SH-SY5Y (cell line): ENCODE measurements around the gene HPS4.

Source experiments
- GATA2 ChIP-seq: IDR thresholded peaks from 2 replicates; pipeline ENCODE4 v1.6.1; 2011; ENCODE audit warnings: mild to moderate bottlenecking, low read depth, low read length
- GATA3 ChIP-seq: IDR thresholded peaks from 2 replicates; pipeline ENCODE4 v1.6.1; 2011; ENCODE audit warnings: low read depth, mild to moderate bottlenecking, low read length, moderate library complexity

DNA sequence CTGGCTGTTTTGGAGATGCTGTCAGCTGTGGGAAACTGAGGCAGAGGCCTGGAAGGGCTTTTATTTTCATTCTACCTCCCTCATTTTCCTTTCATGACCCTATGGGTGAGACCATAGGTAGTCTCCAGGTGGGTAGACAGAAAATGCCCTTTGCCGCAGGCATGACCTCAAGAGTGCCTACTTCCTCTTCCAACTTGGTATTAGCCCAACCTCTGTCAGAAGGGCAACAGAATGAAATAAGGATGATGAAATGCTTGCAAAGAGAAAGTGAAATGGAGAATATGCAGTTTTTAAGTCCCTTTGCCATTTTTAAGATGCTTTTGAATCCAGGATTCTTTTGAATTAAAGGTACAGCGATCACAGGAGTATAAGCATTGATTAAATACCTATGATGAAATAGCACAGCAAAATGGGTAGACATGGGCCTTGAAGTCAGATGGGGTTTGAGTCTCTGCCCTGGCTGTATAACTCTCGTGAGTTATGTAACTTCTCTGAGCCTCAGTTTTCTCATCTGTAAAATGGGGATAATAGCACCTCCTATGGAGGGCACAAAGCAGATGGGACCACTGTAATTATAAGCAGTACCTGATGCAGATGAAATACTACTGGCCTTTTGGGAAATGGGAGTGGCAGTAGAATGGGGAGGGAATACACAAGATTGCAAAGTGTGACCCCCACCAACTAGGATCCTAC, 50.8 kb downstream of the HPS4 start:
- no peak for TF ChIP-seq GATA2
- TF ChIP-seq GATA3 = no peak
